ENCODE measurements around the gene FANCE. TPM values are rescaled to one million over a fixed set of nuclear protein-coding genes. Genes with fewer than 3 reads are reported as not detected.

The FANCE gene
- total RNA-seq, 1 experiment from 2014 or later, result 7.0 TPM

- no peak for DNase-seq (ENCODE audit: low read depth)
These were observed 32.8 kb downstream of the FANCE start for GRCh38 chr6:35484921-35485392.

DNA sequence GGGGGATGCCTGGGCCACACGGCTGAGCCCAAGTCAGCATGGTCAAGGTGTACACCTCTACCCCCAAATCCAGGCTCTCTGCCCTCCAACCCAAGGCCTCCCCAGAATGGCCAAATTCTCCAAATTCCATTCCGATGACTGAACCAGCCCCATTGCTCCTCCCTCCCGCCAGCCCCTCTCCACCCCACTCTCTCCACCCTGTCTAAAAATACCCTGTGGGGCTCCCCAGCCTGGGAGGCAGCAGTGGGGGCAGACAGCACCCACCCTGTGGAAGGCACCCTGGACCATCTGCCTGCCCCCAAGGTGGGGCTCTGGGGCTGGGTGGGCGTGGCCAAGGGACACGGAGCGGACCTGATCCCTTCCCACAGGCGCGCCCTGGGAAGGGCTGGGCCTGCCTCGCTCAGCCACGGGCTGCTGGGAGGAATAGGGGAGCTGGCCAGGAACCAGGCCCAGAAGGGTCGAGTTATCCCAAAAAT is 33.3 kb downstream of the FANCE start:
- peak; percentile 51 for DNase-seq (ENCODE audit: low read depth)

GRCh38 chr6:35486005-35486925 is 34.1 kb downstream of the FANCE start:
- no peak for DNase-seq (ENCODE audit: low read depth)

DNA sequence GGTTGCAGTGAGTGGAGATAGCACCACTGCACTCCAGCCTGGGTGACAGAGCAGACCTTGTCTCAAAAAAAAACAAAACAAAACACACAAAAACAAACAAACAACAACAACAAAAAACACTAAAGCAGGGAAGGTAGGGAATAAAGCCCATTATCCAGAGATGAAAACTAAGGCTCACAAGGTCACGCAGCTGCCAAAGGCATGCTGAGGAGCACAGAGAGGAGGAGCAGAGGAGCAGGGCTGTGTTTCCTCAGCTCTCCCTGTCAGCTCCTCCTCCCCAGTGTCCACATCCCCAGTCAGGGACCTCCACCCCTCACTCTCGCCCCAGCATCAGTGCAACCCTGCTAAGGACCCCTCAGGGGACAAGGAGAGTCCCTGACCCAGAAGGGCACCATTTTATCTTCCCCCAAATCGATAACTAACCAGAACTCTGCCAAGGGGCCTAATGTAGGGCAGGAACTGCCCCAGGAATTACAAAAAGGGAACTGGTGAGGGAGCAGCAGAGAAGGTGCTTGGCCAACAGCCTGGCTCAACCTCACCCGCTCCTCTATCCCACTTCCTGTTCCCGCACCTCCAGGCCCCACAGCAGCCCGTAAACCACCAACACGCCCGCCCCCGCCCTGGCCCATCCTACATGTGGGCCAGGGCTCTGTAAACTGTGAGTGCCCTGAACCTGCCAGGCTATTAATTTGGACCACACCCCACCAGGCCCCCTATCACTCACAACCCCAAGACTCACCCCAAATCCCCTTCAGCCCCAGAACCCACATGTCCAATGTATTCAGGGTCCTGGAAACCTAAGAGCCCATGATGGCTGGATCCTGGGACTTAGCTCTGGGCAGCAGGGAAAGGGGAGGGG is 35.7 kb downstream of the FANCE start:
- DNase-seq (ENCODE audit: low read depth), result peak; percentile 54

DNA sequence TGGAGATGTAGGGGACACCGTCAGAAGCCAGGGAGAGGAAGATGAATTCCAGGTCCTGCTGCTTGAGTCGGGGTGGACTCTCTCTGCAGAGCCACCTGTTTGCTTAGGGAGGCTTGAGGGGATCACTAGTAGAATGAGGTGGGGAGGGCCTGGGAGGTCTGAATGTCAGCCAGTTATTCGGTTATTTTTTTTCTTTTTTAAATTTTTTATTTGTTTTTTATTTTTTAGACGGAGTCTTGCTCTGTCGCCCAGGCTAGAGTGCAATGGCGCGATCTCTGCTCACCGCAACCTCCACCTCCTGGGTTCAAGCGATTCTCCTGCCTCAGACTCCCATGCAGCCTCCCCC is 36.4 kb downstream of the FANCE start:
- DNase-seq (ENCODE audit: low read depth), result no peak

DNA sequence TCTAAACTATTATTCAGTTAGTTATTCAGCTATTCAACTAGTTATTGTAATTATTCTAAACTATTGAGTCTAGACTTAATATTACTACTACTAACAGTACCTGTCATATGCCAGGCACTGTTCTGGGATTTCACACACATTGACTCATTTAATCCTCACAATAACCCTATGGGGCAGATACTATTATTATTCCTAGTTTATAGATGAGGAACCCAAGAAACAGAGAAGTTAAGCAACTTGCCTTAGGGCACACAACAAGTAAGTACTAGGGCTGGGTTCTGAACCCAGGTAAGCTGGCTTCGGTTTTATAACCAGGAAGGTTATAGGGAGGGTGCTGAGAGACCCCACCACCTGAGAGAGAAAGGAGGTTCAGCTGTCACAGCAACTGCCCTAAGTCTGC is 36.9 kb downstream of the FANCE start:
- no peak for DNase-seq (ENCODE audit: low read depth)

DNA sequence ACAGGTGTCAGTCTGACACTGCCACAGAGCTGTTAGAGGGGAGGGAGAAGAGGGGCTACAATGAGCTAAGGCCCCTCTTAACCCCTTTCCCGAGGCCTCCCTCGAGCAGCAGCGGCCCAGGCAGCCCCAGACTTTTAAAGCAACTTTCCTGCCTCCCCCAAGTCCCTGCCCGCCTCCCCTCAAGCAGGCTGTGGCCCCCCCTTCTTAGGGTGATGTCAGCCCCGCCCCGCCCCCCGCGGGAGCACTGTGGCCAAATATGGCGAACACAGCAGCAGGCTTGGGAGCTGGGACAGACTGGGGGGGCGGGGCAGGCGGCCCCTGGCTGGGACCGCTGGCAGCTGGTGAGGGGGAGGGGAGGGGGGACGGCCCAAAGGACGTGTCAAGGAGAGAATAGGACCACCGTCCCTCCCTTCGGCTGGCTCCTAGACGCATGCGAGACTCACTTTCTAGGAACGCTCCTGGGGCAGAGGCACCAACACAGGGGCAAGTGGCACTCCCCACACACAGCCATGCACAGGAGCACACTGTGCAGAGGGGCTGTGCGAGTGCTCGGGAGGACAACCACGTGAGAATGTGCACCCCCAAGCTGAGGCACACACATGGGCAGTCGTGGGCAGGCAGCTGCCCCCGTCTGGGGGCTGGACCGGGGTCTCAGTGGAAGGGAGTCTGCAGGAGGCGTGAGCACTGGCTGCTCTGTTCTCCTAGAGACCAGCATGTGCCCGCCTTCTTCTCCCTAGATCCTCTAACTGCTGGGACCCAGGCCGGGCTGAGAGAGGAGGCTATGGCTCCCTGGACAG is 38.1 kb downstream of the FANCE start:
- no peak for DNase-seq (ENCODE audit: low read depth)

GRCh38 chr6:35490821-35491557 is 38.9 kb downstream of the FANCE start:
- no peak for DNase-seq (ENCODE audit: low read depth)

DNA sequence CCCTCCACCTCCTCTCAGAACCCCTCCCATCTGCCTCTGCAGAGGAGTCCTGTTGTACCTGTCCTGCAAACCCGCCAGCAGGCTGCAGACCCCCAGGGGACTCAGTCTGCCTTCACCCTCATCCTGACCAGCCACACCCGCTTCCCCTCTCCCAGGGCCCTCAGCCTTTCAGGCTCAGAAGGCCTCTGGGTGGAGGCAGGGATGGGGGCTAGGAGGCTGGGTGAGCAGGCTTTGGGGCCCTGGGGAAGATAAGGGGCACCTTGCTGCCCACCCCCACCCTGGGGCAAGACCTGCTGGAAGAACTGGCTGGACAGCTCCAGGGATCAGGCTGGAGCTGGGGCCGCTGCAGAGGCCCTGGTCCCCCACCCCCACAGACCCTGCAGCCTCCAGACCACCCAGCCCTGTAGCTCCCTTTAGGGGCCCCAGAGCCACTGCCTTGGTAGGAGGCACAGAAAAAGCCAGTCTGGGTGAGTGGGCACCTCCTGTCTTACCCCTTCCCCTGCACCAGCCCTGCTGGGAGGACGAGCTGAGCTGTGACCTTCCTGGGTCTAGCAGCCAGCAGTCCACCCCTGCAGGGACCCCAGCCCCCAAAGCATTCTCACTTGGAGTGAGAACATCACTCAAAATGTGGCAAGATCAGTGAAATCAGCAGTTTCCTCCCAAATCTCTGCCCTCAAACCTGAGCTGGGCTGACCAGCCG is 39.6 kb downstream of the FANCE start:
- no peak for DNase-seq (ENCODE audit: low read depth)

GRCh38 chr6:35492258-35492973 is 40.3 kb downstream of the FANCE start:
- no peak for DNase-seq (ENCODE audit: low read depth)

- DNase-seq (ENCODE audit: low read depth), result no peak
These were observed 40.8 kb downstream of the FANCE start for GRCh38 chr6:35492974-35493284.

DNA sequence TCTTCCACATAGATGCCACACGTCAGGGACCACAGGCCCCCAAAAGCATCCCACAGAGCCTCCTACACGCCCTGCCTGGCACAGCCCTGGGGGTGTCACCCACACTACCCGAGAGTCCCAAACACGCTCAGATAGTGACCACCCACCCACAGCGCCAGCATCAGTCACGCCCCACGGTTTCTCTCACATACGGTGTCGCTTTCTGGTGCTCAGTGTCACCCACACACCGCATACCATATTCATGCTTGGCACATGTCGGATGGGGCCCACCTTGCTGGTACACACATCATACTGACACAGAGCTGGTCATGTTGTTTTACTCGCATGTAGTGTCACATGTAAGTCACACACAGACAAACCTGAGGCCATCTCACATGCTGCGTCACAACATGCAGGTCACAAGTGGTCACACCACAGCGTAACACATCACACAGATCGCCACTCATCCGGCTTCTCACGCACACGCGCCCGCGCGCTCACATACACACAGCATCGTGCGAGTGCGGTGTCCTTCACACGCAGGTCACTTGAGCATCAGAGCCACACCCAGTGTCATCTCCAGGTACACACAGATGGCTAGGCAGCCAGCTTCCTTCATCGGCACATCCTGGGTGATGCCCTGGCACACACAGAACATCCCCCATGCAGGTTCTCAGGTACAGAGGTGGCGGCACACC is 41.3 kb downstream of the FANCE start:
- DNase-seq (ENCODE audit: low read depth), result no peak

GRCh38 chr6:35494161-35494563 is 42.0 kb downstream of the FANCE start:
- DNase-seq (ENCODE audit: low read depth), result no peak

DNA sequence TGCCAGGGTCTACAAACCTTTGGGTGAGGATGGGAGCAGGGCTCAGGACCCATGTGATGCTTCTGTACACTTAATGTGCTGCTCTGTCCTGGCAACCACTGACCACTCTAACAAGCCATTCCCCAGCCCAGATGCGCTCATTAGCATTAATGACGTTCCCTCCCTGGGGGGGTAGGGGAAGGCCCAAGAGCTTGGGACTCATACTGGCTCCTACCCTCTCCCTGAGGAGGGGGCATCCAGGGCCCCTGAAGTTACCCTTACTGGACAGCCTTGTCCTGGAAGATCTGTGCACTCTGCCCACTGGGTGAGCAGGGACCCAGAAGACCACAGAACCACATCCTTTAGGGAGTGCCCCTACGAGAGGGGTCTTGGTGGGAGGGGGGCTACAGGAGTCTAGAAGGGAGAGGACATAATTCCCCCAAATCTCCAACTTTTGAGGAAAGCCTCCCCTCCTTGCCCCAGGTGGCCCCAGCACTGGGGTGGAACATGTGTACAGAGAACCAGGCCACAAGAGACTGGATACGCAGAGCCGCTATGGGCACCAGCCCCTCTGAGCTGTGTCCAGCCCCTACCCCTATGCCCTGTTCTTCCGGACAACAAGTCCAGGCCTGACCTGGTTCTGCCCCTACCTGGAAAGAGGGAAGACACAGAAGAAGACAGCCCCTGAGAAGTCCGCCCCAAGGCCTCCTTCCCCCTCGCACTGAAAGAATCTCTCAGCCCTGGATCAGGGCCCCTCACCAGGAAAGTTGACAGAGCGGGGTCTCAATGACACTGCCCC is 43.3 kb downstream of the FANCE start:
- DNase-seq (ENCODE audit: low read depth), result no peak

DNA sequence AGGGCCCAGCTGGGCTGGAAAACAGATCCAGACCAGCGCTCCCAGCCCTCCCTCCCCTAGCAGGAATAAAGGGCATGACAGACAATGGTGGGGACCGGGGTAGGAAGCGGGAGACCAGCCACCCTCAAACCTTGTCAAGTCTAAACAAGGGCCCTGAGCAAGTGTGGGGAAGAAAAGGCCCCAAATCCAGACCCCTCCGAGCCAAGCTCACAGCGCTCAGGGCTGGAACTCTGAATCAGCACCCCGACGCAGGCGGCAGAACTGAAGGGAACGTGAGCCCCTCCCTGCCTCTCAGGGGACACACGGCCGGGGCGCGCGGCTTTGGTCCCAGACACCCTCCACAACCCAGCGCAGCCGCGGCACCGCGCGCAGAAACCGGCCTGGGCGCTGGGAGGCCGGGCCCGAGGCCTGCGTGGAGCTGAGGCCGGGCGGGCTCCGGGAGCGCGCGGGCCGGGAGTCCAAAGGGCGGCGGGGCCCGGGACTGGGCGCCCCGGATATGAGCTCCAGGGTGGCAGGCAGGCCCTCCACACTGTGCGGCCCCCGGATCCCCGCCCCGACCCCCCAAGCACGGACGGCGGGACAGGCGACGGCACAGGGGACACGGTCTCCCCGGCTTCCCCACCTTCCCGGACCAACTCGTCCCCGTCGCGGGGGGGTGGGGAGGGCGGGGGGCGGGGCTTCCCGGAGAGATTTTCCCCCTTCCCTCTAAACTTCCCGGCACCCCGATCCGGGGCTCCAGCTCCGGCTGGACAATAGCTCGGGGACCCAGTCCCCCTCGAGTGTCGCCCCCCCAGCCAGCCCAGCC is 44.1 kb downstream of the FANCE start:
- DNase-seq (ENCODE audit: low read depth), result peak; percentile 39

DNA sequence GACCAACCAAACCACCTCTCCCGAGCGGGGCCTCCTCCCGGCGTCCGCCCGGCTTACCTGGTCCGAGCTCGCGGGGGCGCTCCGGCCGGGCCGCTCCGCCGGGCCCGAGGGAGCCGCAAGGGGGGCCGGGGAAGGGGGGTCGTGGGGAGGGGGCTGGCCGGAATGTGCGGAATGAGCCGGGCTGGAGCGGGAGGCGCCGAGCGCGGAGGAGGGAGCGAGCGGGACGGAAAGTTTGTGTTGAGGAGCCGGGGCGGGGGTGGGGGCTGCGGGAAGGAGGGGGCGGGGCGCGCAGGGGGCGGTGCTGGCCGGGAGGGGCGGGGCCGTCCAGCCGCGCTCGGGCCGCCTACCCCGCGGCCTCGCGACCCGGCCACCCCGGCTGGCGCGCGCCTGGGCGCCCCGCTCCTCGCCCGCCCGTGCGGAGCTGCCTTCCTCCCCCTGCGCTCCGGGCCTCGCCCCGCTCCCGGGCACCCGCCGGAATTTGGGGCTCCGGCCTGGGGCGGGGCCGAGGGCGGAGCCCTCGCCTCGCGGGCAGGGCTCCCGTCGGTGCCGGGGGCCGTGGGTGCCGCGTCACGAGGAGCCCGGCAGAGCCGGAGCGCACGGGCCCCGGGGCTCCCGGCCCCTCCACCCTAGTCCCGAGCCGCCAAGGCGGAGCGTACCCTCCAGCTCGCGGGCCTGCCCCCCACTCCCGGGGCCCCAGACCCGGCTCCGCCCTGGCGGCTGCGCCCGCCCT is 44.9 kb downstream of the FANCE start, which contains the start of gene TEAD3:
Gene TEAD3, minus strand, starts transcription at position 239 of the 730 bp plus-strand sequence.
- peak; percentile 66 for DNase-seq (ENCODE audit: low read depth)

All from RPMI7951 (cell line).